OCI-LY3 (cell line): ENCODE data around the gene LTBP3.

ENCODE experiments used
- H2AFZ ChIP-seq: fragments of 200-600, 300-600 bp; shearing (Covaris generic); 2 replicates; pipeline ENCODE4 v1.6.0; 2014; ENCODE audit warnings: antibody characterized with exemption, low read depth, low read length
- H3K27ac ChIP-seq: fragments of 200-600, 300-600 bp; sonication (generic); 2 replicates; pipeline ENCODE4 v1.5.1; 2014; ENCODE audit warnings: mild to moderate bottlenecking, low read length, moderate library complexity, mixed read lengths
- H3K27me3 ChIP-seq: fragments of 200-600, 300-600 bp; sonication (generic); 2 replicates; pipeline ENCODE4 v1.6.1; 2014; ENCODE audit warnings: low read depth, low read length, mixed read lengths
- H3K36me3 ChIP-seq: fragments of 200-600, 300-600 bp; sonication (generic); replicated peaks from 2 replicates; pipeline ENCODE3; 2014; ENCODE audit warnings: low read depth, low read length, mixed read lengths
- H3K4me1 ChIP-seq: fragments of 300-600, 200-600 bp; sonication (generic); 2 replicates; pipeline ENCODE4 v1.6.1; 2014; ENCODE audit warnings: low read length, mixed read lengths
- H3K4me2 ChIP-seq: fragments of 200-600, 300-600 bp; sonication (generic); 2 replicates; pipeline ENCODE4 v1.6.1; 2014; ENCODE audit warnings: low read length, mixed read lengths
- H3K4me3 ChIP-seq: fragments of 300-600, 200-600 bp; sonication (generic); 2 replicates; pipeline ENCODE4 v1.5.1; 2014; ENCODE audit warnings: antibody characterized with exemption, mild to moderate bottlenecking, low read length, moderate library complexity
- H3K79me2 ChIP-seq: fragments of 300-600, 200-600 bp; shearing (Covaris generic); 2 replicates; pipeline ENCODE4 v1.6.1; 2014; ENCODE audit warnings: mild to moderate bottlenecking, low read length, mixed read lengths
- H3K9ac ChIP-seq: fragments of 300-600, 200-600 bp; shearing (Covaris generic); 2 replicates; pipeline ENCODE4 v1.6.0; 2014; ENCODE audit warnings: mild to moderate bottlenecking, low read length, moderate library complexity
- H3K9me3 ChIP-seq: fragments of 200-600, 300-600 bp; shearing (Covaris generic); 2 replicates; pipeline ENCODE4 v1.6.1; 2014; ENCODE audit warnings: low read length, mixed read lengths; ENCODE audit not compliant: insufficient read depth
- H4K20me1 ChIP-seq: fragments of 200-600, 300-600 bp; sonication (generic); 2 replicates; pipeline ENCODE4 v1.6.1; 2016; ENCODE audit warnings: low read length, mixed read lengths; ENCODE audit not compliant: insufficient read depth
- CTCF ChIP-seq: fragments of 200-600, 300-600 bp; sonication (generic); IDR thresholded peaks from 2 replicates; pipeline ENCODE4 v1.5.1; 2014; ENCODE audit warnings: antibody characterized with exemption, low read length, low read depth
- EZH2phosphoT487 ChIP-seq: fragments of 200-600 bp; shearing (Covaris generic); IDR thresholded peaks from 2 replicates; pipeline ENCODE4 v1.6.1; 2018; ENCODE audit warnings: antibody characterized with exemption, mixed run types, low read depth

LTBP3 gene

GRCh38 chr11:65579291-65579690 lies 21.1 kb upstream of the LTBP3 start:
- Histone ChIP-seq H3K4me1 (peaks cover 26% of the 10 kb centered on the region), H3K9me3 (no peaks in the 10 kb centered on the region), H4K20me1 (no peaks in the 10 kb centered on the region), H2AFZ (no peak overlapping the region), H3K79me2 (peaks cover 16% of the 10 kb centered on the region; the same call in 1 of the 2 replicates), H3K4me3 (no peak overlapping the region), H3K9ac (no peak overlapping the region), H3K4me2 (no peak overlapping the region), H3K36me3 (peaks cover 15% of the 10 kb centered on the region), H3K27ac (no peak overlapping the region), H3K27me3 (no peaks in the 10 kb centered on the region)
- TF ChIP-seq EZH2phosphoT487 (no peak), CTCF (no peak)

- H3K4me2 ChIP-seq, result no peak overlapping the region
Observed at GRCh38 chr11:65578667-65579066, 20.5 kb upstream of the LTBP3 start.

GRCh38 chr11:65578134-65578533 lies 20.0 kb upstream of the LTBP3 start:
- peak overlapping the region; percentile 87; the same call in 1 of the 2 replicates for H3K9ac ChIP-seq
- TF ChIP-seq CTCF (no peak), EZH2phosphoT487 (no peak)

More at GRCh38 chr11:65578667-65579066, 20.5 kb upstream of the LTBP3 start:
- H3K4me3 ChIP-seq, result no peak overlapping the region
- no peaks in the 10 kb centered on the region for H4K20me1 ChIP-seq
- TF ChIP-seq EZH2phosphoT487, result no peak
- TF ChIP-seq CTCF, result no peak
- H3K27ac ChIP-seq, result no peak overlapping the region
- no peak overlapping the region for H2AFZ ChIP-seq
- H3K79me2 ChIP-seq, result peaks cover 16% of the 10 kb centered on the region; the same call in 1 of the 2 replicates
- no peaks in the 10 kb centered on the region for H3K27me3 ChIP-seq
- peaks cover 30% of the 10 kb centered on the region for H3K4me1 ChIP-seq
- H3K9me3 ChIP-seq, result no peaks in the 10 kb centered on the region
- no peak overlapping the region for H3K9ac ChIP-seq
- H3K36me3 ChIP-seq, result peaks cover 13% of the 10 kb centered on the region

GRCh38 chr11:65577756-65578109 lies 19.6 kb upstream of the LTBP3 start:
- H3K79me2 ChIP-seq, result peaks cover 23% of the 10 kb centered on the region
- no peaks in the 10 kb centered on the region for H3K27me3 ChIP-seq
- peak overlapping the region; percentile 8; the same call in 1 of the 2 replicates for H3K27ac ChIP-seq
- peaks cover 13% of the 10 kb centered on the region for H3K36me3 ChIP-seq
- peak overlapping the region; percentile 98 for H3K4me2 ChIP-seq
- H3K4me1 ChIP-seq, result peaks cover 38% of the 10 kb centered on the region
- H4K20me1 ChIP-seq, result peaks cover 5% of the 10 kb centered on the region; the same call in 1 of the 2 replicates
- peak overlapping the region; percentile 81 for H3K4me3 ChIP-seq
- no peaks in the 10 kb centered on the region for H3K9me3 ChIP-seq
- H3K9ac ChIP-seq, result peak overlapping the region; percentile 87
- TF ChIP-seq CTCF, result no peak
- no peak for TF ChIP-seq EZH2phosphoT487
- no peak overlapping the region for H2AFZ ChIP-seq

More at GRCh38 chr11:65578134-65578533, 20.0 kb upstream of the LTBP3 start:
- Histone ChIP-seq H4K20me1 (peaks cover 2% of the 10 kb centered on the region; the same call in 1 of the 2 replicates), H3K9me3 (no peaks in the 10 kb centered on the region), H3K4me1 (peaks cover 35% of the 10 kb centered on the region), H3K4me3 (no peak overlapping the region), H2AFZ (no peak overlapping the region), H3K36me3 (peaks cover 13% of the 10 kb centered on the region), H3K79me2 (peaks cover 19% of the 10 kb centered on the region), H3K27me3 (no peaks in the 10 kb centered on the region), H3K27ac (no peak overlapping the region), H3K4me2 (peak overlapping the region; percentile 98)
